HFF-Myc (cell line): Measurements from ENCODE around the gene CXCL13.

Experiments
- DNase-seq: peaks from one replicate; pipeline ENCODE4 v3.0.0-alpha.2; 2011; ENCODE audit warnings: low read depth; ENCODE audit errors: extremely low read depth
- H3K4me3 ChIP-seq: replicated peaks from 2 replicates; pipeline ENCODE4 v1.5.1; 2011; ENCODE audit warnings: low read depth, mild to moderate bottlenecking, control low read depth, low read length
- CTCF ChIP-seq: IDR thresholded peaks from 2 replicates; pipeline ENCODE4 v1.5.1; 2012; ENCODE audit warnings: mild to moderate bottlenecking, low read depth, low read length, control low read depth; ENCODE audit errors: missing control alignments

CXCL13 gene

DNA sequence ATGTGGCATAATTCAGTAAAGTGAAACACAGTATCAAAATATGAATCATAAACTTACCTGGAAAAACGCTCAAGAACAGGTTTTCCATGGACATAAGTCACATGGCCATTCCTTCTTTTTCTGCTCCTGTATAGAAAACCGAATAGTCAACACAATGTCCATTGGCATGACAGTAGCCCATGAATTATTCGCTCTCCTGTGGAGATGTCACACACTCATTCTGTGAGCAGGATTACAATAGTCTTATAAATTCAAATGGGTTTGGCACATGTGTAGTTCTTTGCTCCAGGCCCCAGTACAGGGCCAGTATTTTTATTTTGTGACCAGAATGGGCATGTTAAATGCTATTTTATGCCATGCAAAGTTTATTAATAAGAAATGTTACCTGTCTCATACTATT is 15.1 kb upstream of the CXCL13 start:
- H3K4me3 ChIP-seq, result no peak overlapping the region
- TF ChIP-seq CTCF, result no peak
- DNase-seq, result no peak

- no peak for DNase-seq
- no peak for TF ChIP-seq CTCF
- no peak overlapping the region for H3K4me3 ChIP-seq
Measured at GRCh38 chr4:77591532-77591931, 14.1 kb upstream of the CXCL13 start.

DNA sequence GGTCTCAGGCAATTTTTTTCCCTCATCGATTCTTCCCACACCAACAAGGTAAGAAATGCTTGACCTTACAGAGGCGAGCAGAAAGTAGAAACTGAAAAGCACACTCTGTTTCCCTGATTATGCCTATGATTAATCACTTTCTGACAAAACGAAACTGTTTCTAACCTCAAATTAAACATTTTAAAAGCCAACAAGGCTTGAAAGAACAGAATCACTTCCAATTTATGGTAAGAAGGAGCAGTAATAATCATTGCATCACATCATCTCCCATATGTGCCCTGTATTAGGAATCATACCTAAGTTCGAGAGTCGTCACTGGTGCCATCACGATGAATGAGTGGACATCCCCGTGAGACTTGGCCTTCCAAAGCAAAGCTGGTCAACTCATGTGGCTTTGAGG is 12.5 kb upstream of the CXCL13 start:
- H3K4me3 ChIP-seq, result no peak overlapping the region
- DNase-seq, result no peak
- TF ChIP-seq CTCF, result no peak

DNA sequence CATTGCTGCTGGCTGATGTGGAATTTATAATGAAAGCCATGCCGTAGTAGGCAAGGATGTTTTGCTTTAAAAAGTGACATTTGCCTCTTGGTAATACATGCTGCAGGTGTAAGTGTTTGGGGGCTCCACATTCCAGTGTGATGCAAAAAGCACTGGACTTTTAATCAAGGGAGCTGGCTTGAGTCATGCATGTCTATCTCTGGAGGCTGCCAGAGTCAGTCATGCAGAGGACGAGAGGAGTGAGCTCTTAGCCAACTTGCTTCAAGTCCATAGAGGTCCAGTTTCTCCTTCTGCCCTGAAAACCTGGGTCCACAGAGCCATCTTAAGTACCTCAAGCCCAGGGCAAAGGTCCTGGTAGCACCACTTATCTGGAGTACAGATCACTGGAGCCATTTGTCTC is 11.6 kb upstream of the CXCL13 start:
- H3K4me3 ChIP-seq, result no peak overlapping the region
- no peak for DNase-seq
- no peak for TF ChIP-seq CTCF

DNA sequence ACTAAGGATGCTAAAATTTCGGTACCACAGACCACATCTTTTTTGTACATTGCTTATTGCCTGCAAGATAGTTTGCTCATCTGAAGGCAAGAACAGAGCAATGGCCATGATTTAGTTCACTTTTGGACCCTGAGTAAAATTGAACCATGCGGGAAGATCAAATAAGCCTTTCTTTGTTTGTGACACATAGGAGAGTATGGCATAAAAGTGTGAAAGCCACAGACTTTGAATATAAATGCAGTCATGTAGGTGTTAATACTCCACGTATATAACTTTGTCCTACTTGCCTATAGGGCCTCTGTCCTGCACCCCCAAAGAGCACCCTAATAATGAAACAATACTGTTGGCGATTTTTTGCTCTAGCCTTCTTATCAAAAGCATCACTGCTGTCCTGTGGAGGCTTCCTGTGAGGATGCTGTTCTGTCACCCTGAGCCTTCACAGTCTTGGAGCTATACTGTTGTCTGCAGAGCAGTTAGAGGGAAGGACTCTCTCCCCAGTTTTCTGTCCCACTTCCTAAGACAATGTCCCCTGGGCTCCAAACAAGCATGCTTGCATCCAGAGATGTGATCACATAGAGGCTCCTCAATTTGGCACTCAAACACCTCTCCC is 10.2 kb upstream of the CXCL13 start:
- no peak for TF ChIP-seq CTCF
- no peak for DNase-seq

GRCh38 chr4:77599378-77599777 is 6.2 kb upstream of the CXCL13 start:
- TF ChIP-seq CTCF, result peak; percentile 69
- no peak for DNase-seq
- H3K4me3 ChIP-seq, result no peak overlapping the region

More for the DNA sequence above, 10.2 kb upstream of the CXCL13 start:
- no peak overlapping the region for H3K4me3 ChIP-seq
